GM12892 (cell line): ENCODE data around the gene ISCA2.

ENCODE experiments used
- POLR2A ChIP-seq: IDR thresholded peaks from 2 replicates; pipeline ENCODE4 v1.6.1; 2011; ENCODE audit warnings: low read depth, low read length, control low read depth
- POLR2AphosphoS5 ChIP-seq: IDR thresholded peaks from 2 replicates; pipeline ENCODE4 v1.6.1; 2011; ENCODE audit warnings: low read depth, low read length, control low read depth
- TAF1 ChIP-seq: IDR thresholded peaks from 2 replicates; pipeline ENCODE4 v1.6.1; 2011; ENCODE audit warnings: low read depth, mild to moderate bottlenecking, control low read depth, low read length, borderline replicate concordance

DNA sequence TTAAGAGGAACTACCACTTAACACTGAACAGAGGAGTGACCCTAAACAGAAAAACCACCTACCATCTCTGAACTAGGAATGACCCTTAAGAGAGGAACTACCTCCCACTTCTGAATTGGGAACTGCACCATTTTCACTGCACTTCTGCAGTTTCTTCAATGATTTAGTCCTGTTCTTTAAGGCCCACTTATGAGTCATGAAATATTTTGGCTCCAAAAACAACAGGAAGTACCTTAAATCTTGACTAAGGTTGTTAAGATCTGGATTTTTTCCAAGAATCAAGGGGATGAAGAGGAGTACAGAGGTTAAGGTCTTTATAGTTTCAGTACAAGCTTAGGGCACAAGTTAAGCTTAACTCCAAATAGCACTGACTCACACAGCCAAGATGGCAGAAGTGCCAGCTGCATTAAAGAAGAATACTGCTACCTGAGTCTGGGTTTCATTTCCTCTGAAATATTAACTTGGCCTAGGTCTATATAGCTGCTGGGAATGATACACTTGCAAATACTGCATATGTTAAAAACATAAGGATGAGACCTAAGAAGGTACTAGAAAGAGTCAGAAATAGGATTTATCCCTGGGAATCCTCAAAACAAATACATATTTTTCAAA lies 4.7 kb upstream of the ISCA2 start:
- no peak for TF ChIP-seq POLR2AphosphoS5
- no peak for TF ChIP-seq TAF1
- no peak for TF ChIP-seq POLR2A
